ENCODE results near the gene SLC31A2.
"Not testable (repeated sequence)": the region's sequence is repeated elsewhere in the genome, so short reads cannot be mapped to it uniquely, and the experiment has no call there.

Gene SLC31A2

GRCh38 chr9:113138760-113139159 lies 12.0 kb upstream of the SLC31A2 start:
- H3K27me3 ChIP-seq (ENCODE audit: insufficient read depth, low read length, poor library complexity) = no peaks in the 10 kb centered on the region
- H3K4ac ChIP-seq (ENCODE audit: low read depth, low read length) = no peak overlapping the region
- no CpG with 5 or more reads among the region's 3 CpGs for WGBS (ENCODE audit: extremely low coverage, insufficient coverage, low lambda C conversion rate)
- no peak overlapping the region for H2AK5ac ChIP-seq (ENCODE audit: low read length)
- H3K79me1 ChIP-seq (ENCODE audit: low read length) = no peaks in the 10 kb centered on the region
- no peaks in the 10 kb centered on the region for H3K79me2 ChIP-seq (ENCODE audit: control insufficient read depth, insufficient read depth, low read length)
- H3K23ac ChIP-seq (ENCODE audit: low read length) = no peak overlapping the region
- no peak overlapping the region for H3K4me2 ChIP-seq (ENCODE audit: low read length)
- no peak overlapping the region for H2BK15ac ChIP-seq (replicated peaks; ENCODE audit: low read depth)
- no peak overlapping the region for H4K5ac ChIP-seq (ENCODE audit: low read length)
- H2BK120ac ChIP-seq (ENCODE audit: low read depth, low read length) = no peak overlapping the region
- H3K36me3 ChIP-seq (ENCODE audit: control insufficient read depth, insufficient read depth, low read length) = no peaks in the 10 kb centered on the region
- no peak overlapping the region for H3K56ac ChIP-seq (ENCODE audit: low read length)
- no peak overlapping the region for H3K18ac ChIP-seq (ENCODE audit: low read length)
- H3K4me3 ChIP-seq (ENCODE audit: low read length) = no peak overlapping the region
- no peaks in the 10 kb centered on the region for H3K4me1 ChIP-seq (ENCODE audit: control insufficient read depth, low read depth, low read length)
- no peak overlapping the region for H4K8ac ChIP-seq (ENCODE audit: low read depth, low read length)
- no peak overlapping the region for H3K27ac ChIP-seq (ENCODE audit: low read depth, low read length)
- DNase-seq = no peak
- H3K9ac ChIP-seq (ENCODE audit: low read length) = no peak overlapping the region
- H2BK5ac ChIP-seq (ENCODE audit: low read length) = no peak overlapping the region

DNA sequence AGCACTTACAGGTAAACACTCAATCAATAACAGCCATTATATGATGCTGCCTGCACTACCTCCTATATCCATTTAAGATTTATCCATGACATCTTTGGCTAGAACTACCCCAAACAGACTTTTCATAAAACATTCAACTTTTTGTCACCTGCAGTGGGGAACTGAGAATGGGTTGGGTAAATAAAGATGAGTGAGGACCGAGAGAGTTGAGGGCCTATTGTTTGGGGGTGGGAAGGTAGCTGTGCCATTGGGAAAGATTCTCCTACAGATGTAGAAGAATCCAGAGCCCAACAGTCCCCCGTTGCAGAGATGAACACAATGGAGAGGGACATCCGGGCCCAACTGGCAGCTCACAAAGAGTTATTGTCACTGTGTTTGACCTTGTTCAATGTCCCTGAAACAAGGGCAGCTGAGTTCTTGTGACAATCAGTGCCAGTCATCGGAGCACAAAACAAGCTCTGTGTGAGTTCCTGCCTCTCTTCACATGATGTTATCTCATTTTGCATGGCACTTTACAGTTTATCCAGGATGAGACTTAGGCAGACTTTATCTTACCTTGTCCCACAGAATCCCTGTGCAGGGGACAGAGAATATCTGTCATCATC lies 11.5 kb upstream of the SLC31A2 start:
- no peaks in the 10 kb centered on the region for H3K4me1 ChIP-seq (ENCODE audit: control insufficient read depth, low read depth, low read length)
- H3K4me2 ChIP-seq (ENCODE audit: low read length) = no peak overlapping the region
- no peak overlapping the region for H4K5ac ChIP-seq (ENCODE audit: low read length)
- no peak overlapping the region for H3K56ac ChIP-seq (ENCODE audit: low read length)
- H3K79me2 ChIP-seq (ENCODE audit: control insufficient read depth, insufficient read depth, low read length) = no peaks in the 10 kb centered on the region
- WGBS (ENCODE audit: extremely low coverage, insufficient coverage, low lambda C conversion rate) = no CpG with 5 or more reads among the region's 4 CpGs
- H3K27me3 ChIP-seq (ENCODE audit: insufficient read depth, low read length, poor library complexity) = no peaks in the 10 kb centered on the region
- no peak overlapping the region for H3K23ac ChIP-seq (ENCODE audit: low read length)
- H4K8ac ChIP-seq (ENCODE audit: low read depth, low read length) = no peak overlapping the region
- H2AK5ac ChIP-seq (ENCODE audit: low read length) = no peak overlapping the region
- no peaks in the 10 kb centered on the region for H3K36me3 ChIP-seq (ENCODE audit: control insufficient read depth, insufficient read depth, low read length)
- no peak for DNase-seq
- H2BK15ac ChIP-seq (replicated peaks; ENCODE audit: low read depth) = no peak overlapping the region
- no peak overlapping the region for H3K9ac ChIP-seq (ENCODE audit: low read length)
- H3K4me3 ChIP-seq (ENCODE audit: low read length) = no peak overlapping the region
- no peak overlapping the region for H3K4ac ChIP-seq (ENCODE audit: low read depth, low read length)
- no peaks in the 10 kb centered on the region for H3K79me1 ChIP-seq (ENCODE audit: low read length)
- H3K27ac ChIP-seq (ENCODE audit: low read depth, low read length) = no peak overlapping the region
- H3K18ac ChIP-seq (ENCODE audit: low read length) = no peak overlapping the region
- H2BK120ac ChIP-seq (ENCODE audit: low read depth, low read length) = no peak overlapping the region
- H2BK5ac ChIP-seq (ENCODE audit: low read length) = no peak overlapping the region

DNA sequence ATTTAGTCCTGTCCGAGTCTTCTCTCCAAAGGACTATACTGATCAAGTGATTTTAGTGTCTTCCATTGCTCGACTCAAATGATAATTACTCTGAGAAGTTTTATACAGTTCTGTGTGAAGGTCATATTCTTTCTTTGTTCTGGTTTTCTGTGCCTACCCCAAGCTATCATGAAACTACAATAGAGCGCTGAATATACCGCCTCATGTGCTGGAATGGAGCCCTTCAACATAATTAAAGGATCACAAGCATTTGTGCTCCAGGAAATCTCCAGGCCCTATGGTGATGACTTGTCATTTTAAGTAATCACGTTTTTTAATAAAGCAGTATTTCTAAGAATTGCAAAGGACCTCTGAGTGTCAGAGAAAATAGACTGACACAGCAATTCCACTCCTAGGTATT lies 10.9 kb upstream of the SLC31A2 start:
- Histone ChIP-seq H2BK5ac (ENCODE audit: low read length) (no peak overlapping the region), H2BK15ac (replicated peaks; ENCODE audit: low read depth) (no peak overlapping the region), H3K18ac (ENCODE audit: low read length) (no peak overlapping the region), H3K27me3 (ENCODE audit: insufficient read depth, low read length, poor library complexity) (no peaks in the 10 kb centered on the region), H3K27ac (ENCODE audit: low read depth, low read length) (no peak overlapping the region), H4K5ac (ENCODE audit: low read length) (no peak overlapping the region), H3K4me3 (ENCODE audit: low read length) (no peak overlapping the region), H3K79me2 (ENCODE audit: control insufficient read depth, insufficient read depth, low read length) (no peaks in the 10 kb centered on the region), H3K79me1 (ENCODE audit: low read length) (no peaks in the 10 kb centered on the region), H3K23ac (ENCODE audit: low read length) (no peak overlapping the region), H2BK120ac (ENCODE audit: low read depth, low read length) (no peak overlapping the region), H4K8ac (ENCODE audit: low read depth, low read length) (no peak overlapping the region), H3K56ac (ENCODE audit: low read length) (no peak overlapping the region), H3K9ac (ENCODE audit: low read length) (no peak overlapping the region), H2AK5ac (ENCODE audit: low read length) (no peak overlapping the region), H3K4me2 (ENCODE audit: low read length) (no peak overlapping the region), H3K36me3 (ENCODE audit: control insufficient read depth, insufficient read depth, low read length) (no peaks in the 10 kb centered on the region), H3K4ac (ENCODE audit: low read depth, low read length) (no peak overlapping the region), H3K4me1 (ENCODE audit: control insufficient read depth, low read depth, low read length) (no peaks in the 10 kb centered on the region)
- DNase-seq = no peak
- WGBS (ENCODE audit: extremely low coverage, insufficient coverage, low lambda C conversion rate) = no CpG with 5 or more reads among the region's 5 CpGs

DNA sequence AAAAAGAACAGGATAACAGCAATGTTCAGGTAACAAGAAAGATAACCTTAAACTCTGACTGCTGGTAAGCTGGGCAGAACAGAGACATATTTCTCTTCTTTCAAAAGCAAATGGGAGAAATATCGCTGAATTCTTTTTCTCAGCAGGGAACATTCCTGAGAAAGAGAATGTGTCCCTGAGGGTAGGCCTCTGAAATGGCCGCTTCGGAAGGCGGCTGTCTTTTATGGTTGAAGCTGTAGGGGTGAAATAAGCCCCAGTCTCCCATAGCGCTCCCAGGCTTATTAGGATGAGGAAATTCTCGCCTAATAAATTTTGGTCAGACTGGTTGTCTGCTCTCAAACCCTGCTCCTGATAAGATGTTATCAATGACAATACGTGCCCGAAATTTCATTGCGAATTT lies 9.9 kb upstream of the SLC31A2 start:
- not testable (repeated sequence) for H3K27ac ChIP-seq (ENCODE audit: low read depth, low read length); H3K4me2 ChIP-seq (ENCODE audit: low read length)

GRCh38 chr9:113143432-113144227 lies 7.2 kb upstream of the SLC31A2 start:
- H3K56ac ChIP-seq (ENCODE audit: low read length) = no peak overlapping the region
- no peaks in the 10 kb centered on the region for H3K79me1 ChIP-seq (ENCODE audit: low read length)
- no peak overlapping the region for H2BK120ac ChIP-seq (ENCODE audit: low read depth, low read length)
- DNase-seq = no peak
- no peak overlapping the region for H3K27ac ChIP-seq (ENCODE audit: low read depth, low read length)
- H3K4me1 ChIP-seq (ENCODE audit: control insufficient read depth, low read depth, low read length) = no peaks in the 10 kb centered on the region
- H3K4me2 ChIP-seq (ENCODE audit: low read length) = no peak overlapping the region
- no peak overlapping the region for H3K9ac ChIP-seq (ENCODE audit: low read length)
- H4K5ac ChIP-seq (ENCODE audit: low read length) = no peak overlapping the region
- no peak overlapping the region for H3K23ac ChIP-seq (ENCODE audit: low read length)
- H2BK15ac ChIP-seq (replicated peaks; ENCODE audit: low read depth) = no peak overlapping the region
- no peak overlapping the region for H3K4ac ChIP-seq (ENCODE audit: low read depth, low read length)
- no peak overlapping the region for H4K8ac ChIP-seq (ENCODE audit: low read depth, low read length)
- no peak overlapping the region for H3K4me3 ChIP-seq (ENCODE audit: low read length)
- H2AK5ac ChIP-seq (ENCODE audit: low read length) = no peak overlapping the region
- no CpG with 5 or more reads among the region's 5 CpGs for WGBS (ENCODE audit: extremely low coverage, insufficient coverage, low lambda C conversion rate)
- H2BK5ac ChIP-seq (ENCODE audit: low read length) = no peak overlapping the region
- H3K36me3 ChIP-seq (ENCODE audit: control insufficient read depth, insufficient read depth, low read length) = no peaks in the 10 kb centered on the region
- no peak overlapping the region for H3K18ac ChIP-seq (ENCODE audit: low read length)
- H3K27me3 ChIP-seq (ENCODE audit: insufficient read depth, low read length, poor library complexity) = no peaks in the 10 kb centered on the region
- no peaks in the 10 kb centered on the region for H3K79me2 ChIP-seq (ENCODE audit: control insufficient read depth, insufficient read depth, low read length)

More for the DNA sequence above, 9.9 kb upstream of the SLC31A2 start:
- H3K23ac ChIP-seq (ENCODE audit: low read length); H3K4me3 ChIP-seq (ENCODE audit: low read length); H2BK120ac ChIP-seq (ENCODE audit: low read depth, low read length); H3K4me1 ChIP-seq (ENCODE audit: control insufficient read depth, low read depth, low read length); H3K9ac ChIP-seq (ENCODE audit: low read length); H3K18ac ChIP-seq (ENCODE audit: low read length); H3K79me2 ChIP-seq (ENCODE audit: control insufficient read depth, insufficient read depth, low read length); H3K27me3 ChIP-seq (ENCODE audit: insufficient read depth, low read length, poor library complexity); H3K56ac ChIP-seq (ENCODE audit: low read length); DNase-seq; H2BK5ac ChIP-seq (ENCODE audit: low read length); H4K5ac ChIP-seq (ENCODE audit: low read length); H3K4ac ChIP-seq (ENCODE audit: low read depth, low read length); H3K36me3 ChIP-seq (ENCODE audit: control insufficient read depth, insufficient read depth, low read length); H3K79me1 ChIP-seq (ENCODE audit: low read length); H2BK15ac ChIP-seq (replicated peaks; ENCODE audit: low read depth); H2AK5ac ChIP-seq (ENCODE audit: low read length); H4K8ac ChIP-seq (ENCODE audit: low read depth, low read length): not testable (repeated sequence)
- no CpG with 5 or more reads among the region's 9 CpGs for WGBS (ENCODE audit: extremely low coverage, insufficient coverage, low lambda C conversion rate)

DNA sequence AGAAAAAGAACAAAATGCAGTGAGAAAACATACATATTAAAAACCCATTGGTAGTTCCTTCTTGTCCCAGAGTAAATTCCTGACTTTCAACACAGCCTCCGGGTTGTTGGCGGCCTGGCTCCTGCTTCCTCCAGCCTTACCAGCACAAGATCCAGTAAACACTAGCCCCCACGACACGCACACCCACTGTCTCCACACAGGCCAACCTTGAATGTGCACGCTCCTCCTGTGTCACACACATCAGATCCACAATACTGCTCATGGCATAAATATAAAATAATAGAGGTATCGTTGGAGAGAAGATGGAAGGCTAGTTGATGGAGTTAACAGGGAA lies 2.5 kb upstream of the SLC31A2 start:
- H2BK5ac ChIP-seq (ENCODE audit: low read length) = no peak overlapping the region
- DNase-seq = no peak
- no peaks in the 10 kb centered on the region for H3K79me1 ChIP-seq (ENCODE audit: low read length)
- H3K4me3 ChIP-seq (ENCODE audit: low read length) = no peak overlapping the region
- no peaks in the 10 kb centered on the region for H3K79me2 ChIP-seq (ENCODE audit: control insufficient read depth, insufficient read depth, low read length)
- H3K56ac ChIP-seq (ENCODE audit: low read length) = no peak overlapping the region
- peaks cover 2% of the 10 kb centered on the region for H3K27me3 ChIP-seq (ENCODE audit: insufficient read depth, low read length, poor library complexity)
- H2BK120ac ChIP-seq (ENCODE audit: low read depth, low read length) = no peak overlapping the region
- no peak overlapping the region for H4K5ac ChIP-seq (ENCODE audit: low read length)
- no peak overlapping the region for H3K4ac ChIP-seq (ENCODE audit: low read depth, low read length)
- H3K36me3 ChIP-seq (ENCODE audit: control insufficient read depth, insufficient read depth, low read length) = no peaks in the 10 kb centered on the region
- no peak overlapping the region for H3K27ac ChIP-seq (ENCODE audit: low read depth, low read length)
- H3K4me1 ChIP-seq (ENCODE audit: control insufficient read depth, low read depth, low read length) = no peaks in the 10 kb centered on the region
- WGBS (ENCODE audit: extremely low coverage, insufficient coverage, low lambda C conversion rate) = no CpG with 5 or more reads among the region's 6 CpGs
- H2BK15ac ChIP-seq (replicated peaks; ENCODE audit: low read depth) = no peak overlapping the region
- H2AK5ac ChIP-seq (ENCODE audit: low read length) = no peak overlapping the region
- H3K23ac ChIP-seq (ENCODE audit: low read length) = no peak overlapping the region
- no peak overlapping the region for H4K8ac ChIP-seq (ENCODE audit: low read depth, low read length)
- H3K18ac ChIP-seq (ENCODE audit: low read length) = no peak overlapping the region
- no peak overlapping the region for H3K4me2 ChIP-seq (ENCODE audit: low read length)
- no peak overlapping the region for H3K9ac ChIP-seq (ENCODE audit: low read length)
